GM12878 (cell line): ENCODE measurements around the gene ITSN1. TPM values are rescaled to one million over a fixed set of nuclear protein-coding genes. Genes with fewer than 3 reads are reported as not detected.

ENCODE experiments used
- ATAC-seq: fragments of 200-7000 bp; cut with Tn5 transposase; 3 replicates; pipeline ENCODE4 v1.9.1; 2020; ENCODE audit warnings: mild to moderate bottlenecking, moderate library complexity
- BruUV-seq: library from RNA; stranded (reverse); fragments of 400-500 nt; replicated peaks from 2 replicates; lab custom pipeline; 2021; lab: Mats Ljungman, UMichigan
- CTCF ChIA-PET: fragments of 300-600 bp; sonication (Branson Sonifier 250); formaldehyde crosslinking; extraction: SDS; loops from one replicate; lab custom pipeline; 2021; ENCODE audit warnings: inconsistent platforms; lab: Yijun Ruan, JAX
- POLR2A ChIA-PET: fragments of 350-600 bp; formaldehyde crosslinking; extraction: SDS; loops from one replicate; lab custom pipeline; 2021; ENCODE audit warnings: inconsistent platforms; lab: Charles Lee
- RAD21 ChIA-PET: fragments of 300-600 bp; sonication (Branson Sonifier 250); formaldehyde crosslinking; loops from one replicate; lab custom pipeline; 2023; ENCODE audit warnings: antibody characterized with exemption; ENCODE audit not compliant: unreplicated experiment; lab: Charles Lee
- SMC1A ChIA-PET: fragments of 300-600 bp; sonication (Branson Sonifier 250); formaldehyde crosslinking; loops from one replicate; lab custom pipeline; 2023; ENCODE audit not compliant: unreplicated experiment, uncharacterized antibody; lab: Charles Lee
- DNase-seq: peaks from one replicate; pipeline ENCODE4 v3.0.0-alpha.2; 2011; ENCODE audit warnings: low read depth, low spot score
- FAIRE-seq: peaks from 3 replicates; lab custom pipeline; 2011; peaks lifted over from hg19 to GRCh38; lab: Jason Lieb, UNC
- H2AFZ ChIP-seq: 2 replicates; pipeline ENCODE4 v1.6.0; 2011; ENCODE audit warnings: low read depth, low read length, control low read depth; ENCODE audit not compliant: control insufficient read depth
- H3K27ac ChIP-seq: 2 replicates; pipeline ENCODE4 v1.5.1; 2011; ENCODE audit warnings: control low read depth; ENCODE audit not compliant: control insufficient read depth, insufficient read depth
- H3K27me3 ChIP-seq, 2 experiments: replicated peaks in 1 of 2; 2 replicates each; pipeline versions ENCODE4 v1.6.0 to v1.6.1; 2011; ENCODE audit warnings: low read length in 1 of 2; ENCODE audit not compliant: control insufficient read depth in 2 of 2, insufficient read depth in 2 of 2
- H3K36me3 ChIP-seq, 2 experiments: 2 replicates each; pipeline ENCODE4 v1.5.1; 2011; ENCODE audit warnings: low read length in 1 of 2; ENCODE audit not compliant: control insufficient read depth in 2 of 2, insufficient read depth in 2 of 2
- H3K4me1 ChIP-seq: 2 replicates; pipeline ENCODE4 v1.6.1; 2011; ENCODE audit warnings: mild to moderate bottlenecking, low read length, moderate library complexity, mixed read lengths; ENCODE audit not compliant: control insufficient read depth, insufficient read depth
- H3K4me2 ChIP-seq: 2 replicates; pipeline ENCODE4 v1.6.0; 2011; ENCODE audit warnings: control low read depth; ENCODE audit not compliant: control insufficient read depth, insufficient read depth
- H3K4me3 ChIP-seq: fragments of 200-600 bp; sonication (generic); 2 replicates; pipeline ENCODE4 v1.5.1; 2016
- H3K79me2 ChIP-seq: 2 replicates; pipeline ENCODE4 v1.6.0; 2011; ENCODE audit warnings: low read length; ENCODE audit not compliant: control insufficient read depth, insufficient read depth
- H3K9ac ChIP-seq: 2 replicates; pipeline ENCODE4 v1.8.0; 2011; ENCODE audit warnings: low read length, control low read depth, mixed read lengths; ENCODE audit not compliant: control insufficient read depth, insufficient read depth
- H3K9me3 ChIP-seq: replicated peaks from 3 replicates; pipeline ENCODE4 v1.5.1; 2011; ENCODE audit warnings: mild to moderate bottlenecking, low read length; ENCODE audit not compliant: control insufficient read depth, insufficient read depth
- H4K20me1 ChIP-seq: 2 replicates; pipeline ENCODE4 v1.6.0; 2011; ENCODE audit not compliant: control insufficient read depth, insufficient read depth
- ATF7 ChIP-seq: fragments of 450-650 bp; IDR thresholded peaks from 2 replicates; pipeline ENCODE4 v1.6.1; 2016; ENCODE audit warnings: low read depth, mild to moderate bottlenecking
- BHLHE40 ChIP-seq, 2 experiments: fragments of 450-650 bp in 1 of 2; IDR thresholded peaks; 2 replicates each; pipeline ENCODE4 v1.6.1; 2011 to 2017; ENCODE audit warnings: low read depth in 2 of 2, borderline replicate concordance in 1 of 2, improper control_type of control experiment in 1 of 2, low read length in 1 of 2, mild to moderate bottlenecking in 1 of 2
- CHD4 ChIP-seq: fragments of 200-600 bp; sonication (generic); IDR thresholded peaks from 2 replicates; pipeline ENCODE4 v1.6.1; 2016; ENCODE audit warnings: mild to moderate bottlenecking
- ETV6 ChIP-seq, 2 experiments: fragments of 450-650 bp in 1 of 2; IDR thresholded peaks in 1 of 2; conservative IDR thresholded peaks in 1 of 2; 2 replicates each; pipeline ENCODE4 v1.6.1; 2014; ENCODE audit warnings: antibody characterized with exemption in 1 of 2, borderline replicate concordance in 1 of 2, low read depth in 1 of 2, mild to moderate bottlenecking in 1 of 2, moderate library complexity in 1 of 2
- MAX ChIP-seq: IDR thresholded peaks from 2 replicates; pipeline ENCODE4 v1.6.1; 2012; ENCODE audit warnings: low read depth, low read length, improper control_type of control experiment
- SIX5 ChIP-seq: IDR thresholded peaks from 2 replicates; pipeline ENCODE4 v1.6.1; 2011; ENCODE audit warnings: mild to moderate bottlenecking, low read depth, low read length, moderate library complexity; ENCODE audit not compliant: severe bottlenecking
- STAT1 ChIP-seq: fragments of 450-650 bp; conservative IDR thresholded peaks from 2 replicates; pipeline ENCODE4 v1.6.1; 2014; ENCODE audit warnings: antibody characterized with exemption, mild to moderate bottlenecking
- TCF3 ChIP-seq: IDR thresholded peaks from 2 replicates; pipeline ENCODE4 v1.6.1; 2012; ENCODE audit warnings: low read depth, mild to moderate bottlenecking, low read length, borderline replicate concordance; ENCODE audit not compliant: insufficient read depth
- in situ Hi-C: fragments of 300-500 bp; cut with MboI; formaldehyde crosslinking; loops from 9 replicates; pipeline ENCODE4 v1.14.3; 2018; ENCODE audit warnings: mixed read lengths
- intact Hi-C: fragments of 100-400 bp; cut with micrococcal nuclease; formaldehyde crosslinking; loops from one replicate; pipeline ENCODE4 v1.14.2; 2022; ENCODE audit not compliant: unreplicated experiment
- polyA plus RNA-seq, 11 experiments: library from polyadenylated mRNA; depleted of rRNA in 4 of 11; unstranded in 6 of 11; stranded (reverse) in 5 of 11; fragments of >200 nt; fragmentation: Nextera tagmentation in 4 of 11; fragmentation: Illumina TruSeq in 1 of 11; extraction: Ambion mirVana in 4 of 11; extraction: Trizol in 1 of 11; gene quantifications; 1 replicate in 1 of 11; 2 replicates in 10 of 11; pipeline versions ENCODE4 v1.2.1 to v1.2.3, GENCODE V29; 2011 to 2016; ENCODE audit warnings: inconsistent platforms in 2 of 11, missing spikeins in 2 of 11, low read depth in 1 of 11
- total RNA-seq, 4 experiments: library from RNA; depleted of rRNA in 3 of 4; stranded (reverse); fragments of >200 nt in 3 of 4; fragmentation: Illumina TruSeq in 1 of 4; extraction: Trizol in 1 of 4; gene quantifications; 2 replicates each; pipeline versions ENCODE4 v1.2.1 to v1.2.3, GENCODE V29; 2013 to 2021

The ITSN1 gene
- total and polyA plus RNA-seq, 10 of the 15 experiments (the other 5 are each of a cell fraction or from before 2014, with no cell fraction given), result 0.89 to 10.6 (median 4.8) TPM

- peak in 1 of 2 experiments; percentile 33; a peak in 1 of 4 replicates for TF ChIP-seq BHLHE40 (IDR thresholded peaks at IDR 0.05; ENCODE audit: borderline replicate concordance in 1 of 2, low read depth in 2 of 2, low read length in 1 of 2)
Observed at GRCh38 chr21:33848249-33848953, 206.1 kb downstream of the ITSN1 start (continued).

- RAD21 ChIA-PET, result no interaction called here
- no peak overlapping the region for H3K27ac ChIP-seq
- no peak for DNase-seq
- ATAC-seq, result no peak
- BruUV-seq, result no TSS peak
- no peaks in the 10 kb centered on the region; the same call in 2 of the 3 replicates for H3K9me3 ChIP-seq
- intact Hi-C loops, result no loop called here
- CTCF ChIA-PET, result no interaction called here
- no peak for FAIRE-seq
- H3K9ac ChIP-seq, result no peak overlapping the region
- no peak overlapping the region for H2AFZ ChIP-seq
- in situ Hi-C loops, result no loop called here
- no peaks in the 10 kb centered on the region for H3K36me3 ChIP-seq
- no peaks in the 10 kb centered on the region for H3K4me1 ChIP-seq
- SMC1A ChIA-PET, result no interaction called here
- no peaks in the 10 kb centered on the region for H4K20me1 ChIP-seq
- no peaks in the 10 kb centered on the region for H3K27me3 ChIP-seq
- POLR2A ChIA-PET, result no interaction called here
- TF ChIP-seq STAT1, result no peak
- no peak for TF ChIP-seq ATF7
- TF ChIP-seq CHD4, result no peak
- no peak for TF ChIP-seq MAX
- TF ChIP-seq ETV6 (conservative IDR thresholded peaks at IDR 0.05 in 1 of 2, IDR thresholded peaks at IDR 0.05 in 1 of 2; ENCODE audit: borderline replicate concordance in 1 of 2, low read depth in 1 of 2), result no peak
- TF ChIP-seq TCF3, result no peak
- TF ChIP-seq SIX5, result no peak
- no peak overlapping the region for H3K4me2 ChIP-seq
- H3K79me2 ChIP-seq, result no peaks in the 10 kb centered on the region
- no peak overlapping the region for H3K4me3 ChIP-seq
Observed at GRCh38 chr21:33849834-33850233, 207.5 kb downstream of the ITSN1 start.
